Testis (tissue), 3 donors: Measurements from ENCODE around the gene NFKBIZ. TPM values are rescaled to one million over a fixed set of nuclear protein-coding genes. Genes with fewer than 3 reads are reported as not detected.

ENCODE experiments used
- DNase-seq: peaks from one replicate; pipeline ENCODE4 v3.0.0-alpha.2; 2019
- H3K27ac ChIP-seq, 2 donors: fragments of 200-600 bp; sonication (generic); one replicate each; pipeline ENCODE4 v1.5.1; 2019
- H3K27me3 ChIP-seq: fragments of 200-600 bp; sonication (generic); one replicate; pipeline ENCODE4 v1.5.1; 2019
- H3K36me3 ChIP-seq: fragments of 200-600 bp; sonication (generic); one replicate; pipeline ENCODE4 v1.5.1; 2017; ENCODE audit warnings: low read depth; ENCODE audit errors: missing control alignments
- H3K4me1 ChIP-seq: fragments of 200-600 bp; sonication (generic); one replicate; pipeline ENCODE4 v1.5.1; 2019
- H3K4me3 ChIP-seq, 2 donors: fragments of 200-600 bp; sonication (generic); one replicate each; pipeline ENCODE4 v1.5.1; 2017 to 2019
- H3K9me3 ChIP-seq: fragments of 200-600 bp; sonication (generic); one replicate; pipeline ENCODE4 v1.5.1; 2017
- CTCF ChIP-seq, 3 experiments: fragments of 450-650 bp in 2 of 3; fragments of 200-600 bp in 1 of 3; sonication (generic) in 1 of 3; IDR thresholded peaks; one replicate each; pipeline ENCODE4 v1.5.1; 2016 to 2019; ENCODE audit warnings: antibody characterized with exemption in 3 of 3, mild to moderate bottlenecking in 2 of 3, moderate library complexity in 1 of 3
- POLR2A ChIP-seq: fragments of 450-650 bp; IDR thresholded peaks from one replicate; pipeline ENCODE4 v1.6.1; 2017; ENCODE audit warnings: antibody characterized with exemption, mild to moderate bottlenecking, moderate library complexity
- WGBS, 2 donors: methylation state at CpG; one replicate each; pipeline ENCODE4 v1.1.5; 2018; 5-methylcytosine and 5-hydroxymethylcytosine counted together
- intact Hi-C: fragments of 100-400 bp; cut with DNase I; formaldehyde crosslinking; loops from one replicate; pipeline ENCODE4 v1.15.1; 2023; ENCODE audit warnings: low total_unique reads
- polyA plus RNA-seq: library from polyadenylated mRNA; stranded (reverse); fragments of 350-450 nt; fragmentation: Illumina TruSeq; extraction: RNeasy Lipid Tissue Mini Kit (QIAGEN cat#74804); gene quantifications from one replicate; pipeline ENCODE4 v1.2.3, GENCODE V29; 2014; ENCODE audit warnings: low read depth, low replicate concordance; ENCODE audit not compliant: insufficient read depth
- total RNA-seq, 2 donors: library from RNA; depleted of rRNA; stranded (reverse); fragments of >200 nt; gene quantifications; one replicate each; pipeline ENCODE4 v1.2.3, GENCODE V29; 2016

NFKBIZ gene
- total and polyA plus RNA-seq, 3 donors from 2014 or later: 5.4 to 14.7 (median 6.9) TPM

GRCh38 chr3:101865751-101866509 is 16.6 kb downstream of the NFKBIZ start:
- H3K4me1 ChIP-seq: no peaks in the 10 kb centered on the region
- no peak for TF ChIP-seq POLR2A
- no peak for TF ChIP-seq CTCF (IDR thresholded peaks at IDR 0.05)
- no peaks in the 10 kb centered on the region for H3K36me3 ChIP-seq
- H3K4me3 ChIP-seq: no peak overlapping the region
- DNase-seq: no peak
- no peaks in the 10 kb centered on the region for H3K27me3 ChIP-seq
- no peak overlapping the region for H3K27ac ChIP-seq
- WGBS, 2 donors: 78 to 81% methylated on average over 5 of the region's 5 CpGs
- intact Hi-C loops: no loop called here
- no peaks in the 10 kb centered on the region for H3K9me3 ChIP-seq

DNA sequence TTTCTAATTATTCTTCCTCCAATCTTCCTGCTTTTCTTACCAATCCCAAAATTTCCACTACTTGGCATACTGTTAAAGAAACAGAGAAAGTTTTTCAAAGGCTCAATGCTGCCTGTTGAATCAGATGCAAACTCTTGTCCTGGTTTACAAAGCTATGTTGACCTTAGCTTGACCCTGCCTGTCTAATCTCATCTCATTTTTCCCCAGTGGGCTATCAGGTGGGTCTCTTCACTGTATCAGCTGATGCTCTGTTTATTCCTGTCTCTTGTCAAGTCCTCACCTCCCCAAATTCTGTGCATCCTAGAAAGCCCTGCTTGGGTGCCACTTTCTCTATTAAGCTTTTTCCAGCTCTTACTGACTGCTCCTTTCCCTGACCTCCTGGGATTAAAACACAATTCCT is 18.2 kb downstream of the NFKBIZ start:
- intact Hi-C loops: no loop called here
- H3K4me1 ChIP-seq: no peaks in the 10 kb centered on the region
- no peak overlapping the region for H3K27ac ChIP-seq
- no peak overlapping the region for H3K4me3 ChIP-seq
- no peaks in the 10 kb centered on the region for H3K27me3 ChIP-seq
- H3K36me3 ChIP-seq: no peaks in the 10 kb centered on the region
- no peaks in the 10 kb centered on the region for H3K9me3 ChIP-seq
- no peak for DNase-seq
- TF ChIP-seq POLR2A (no peak), CTCF (IDR thresholded peaks at IDR 0.05) (no peak)

GRCh38 chr3:101867996-101868395 is 18.7 kb downstream of the NFKBIZ start:
- TF ChIP-seq POLR2A: no peak
- no peak for TF ChIP-seq CTCF (IDR thresholded peaks at IDR 0.05)
- intact Hi-C loops: no loop called here
- Histone ChIP-seq H3K9me3 (no peaks in the 10 kb centered on the region), H3K27ac (no peak overlapping the region), H3K36me3 (no peaks in the 10 kb centered on the region), H3K27me3 (no peaks in the 10 kb centered on the region), H3K4me3 (no peak overlapping the region), H3K4me1 (no peaks in the 10 kb centered on the region)
- no peak for DNase-seq
- WGBS, 2 donors: 100% methylated on average over 2 of the region's 2 CpGs

GRCh38 chr3:101868534-101869464 is 19.5 kb downstream of the NFKBIZ start:
- Histone ChIP-seq H3K36me3 (no peaks in the 10 kb centered on the region), H3K4me1 (no peaks in the 10 kb centered on the region), H3K27ac (no peak overlapping the region), H3K9me3 (no peaks in the 10 kb centered on the region), H3K27me3 (no peaks in the 10 kb centered on the region), H3K4me3 (no peak overlapping the region)
- WGBS, 2 donors: 81 to 84% methylated on average over 12 of the region's 12 CpGs
- no peak for DNase-seq
- intact Hi-C loops: no loop called here
- no peak for TF ChIP-seq POLR2A
- no peak for TF ChIP-seq CTCF (IDR thresholded peaks at IDR 0.05)
